Activated CD8-positive, alpha-beta memory T cell treated with anti-CD3 and anti-CD28 coated beads for 1 hour (primary cell): ENCODE data around the gene CHGA.
A peak's percentile ranks its signal among the peaks of the same experiment; 100 is the strongest.

Experiments
- DNase-seq, 2 donors: peaks; one replicate each; pipeline ENCODE4 v3.0.0-alpha.2; 2020; ENCODE audit warnings: low read depth in 1 of 2; ENCODE audit errors: extremely low read depth in 1 of 2

CHGA gene, protein sequence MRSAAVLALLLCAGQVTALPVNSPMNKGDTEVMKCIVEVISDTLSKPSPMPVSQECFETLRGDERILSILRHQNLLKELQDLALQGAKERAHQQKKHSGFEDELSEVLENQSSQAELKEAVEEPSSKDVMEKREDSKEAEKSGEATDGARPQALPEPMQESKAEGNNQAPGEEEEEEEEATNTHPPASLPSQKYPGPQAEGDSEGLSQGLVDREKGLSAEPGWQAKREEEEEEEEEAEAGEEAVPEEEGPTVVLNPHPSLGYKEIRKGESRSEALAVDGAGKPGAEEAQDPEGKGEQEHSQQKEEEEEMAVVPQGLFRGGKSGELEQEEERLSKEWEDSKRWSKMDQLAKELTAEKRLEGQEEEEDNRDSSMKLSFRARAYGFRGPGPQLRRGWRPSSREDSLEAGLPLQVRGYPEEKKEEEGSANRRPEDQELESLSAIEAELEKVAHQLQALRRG

DNA sequence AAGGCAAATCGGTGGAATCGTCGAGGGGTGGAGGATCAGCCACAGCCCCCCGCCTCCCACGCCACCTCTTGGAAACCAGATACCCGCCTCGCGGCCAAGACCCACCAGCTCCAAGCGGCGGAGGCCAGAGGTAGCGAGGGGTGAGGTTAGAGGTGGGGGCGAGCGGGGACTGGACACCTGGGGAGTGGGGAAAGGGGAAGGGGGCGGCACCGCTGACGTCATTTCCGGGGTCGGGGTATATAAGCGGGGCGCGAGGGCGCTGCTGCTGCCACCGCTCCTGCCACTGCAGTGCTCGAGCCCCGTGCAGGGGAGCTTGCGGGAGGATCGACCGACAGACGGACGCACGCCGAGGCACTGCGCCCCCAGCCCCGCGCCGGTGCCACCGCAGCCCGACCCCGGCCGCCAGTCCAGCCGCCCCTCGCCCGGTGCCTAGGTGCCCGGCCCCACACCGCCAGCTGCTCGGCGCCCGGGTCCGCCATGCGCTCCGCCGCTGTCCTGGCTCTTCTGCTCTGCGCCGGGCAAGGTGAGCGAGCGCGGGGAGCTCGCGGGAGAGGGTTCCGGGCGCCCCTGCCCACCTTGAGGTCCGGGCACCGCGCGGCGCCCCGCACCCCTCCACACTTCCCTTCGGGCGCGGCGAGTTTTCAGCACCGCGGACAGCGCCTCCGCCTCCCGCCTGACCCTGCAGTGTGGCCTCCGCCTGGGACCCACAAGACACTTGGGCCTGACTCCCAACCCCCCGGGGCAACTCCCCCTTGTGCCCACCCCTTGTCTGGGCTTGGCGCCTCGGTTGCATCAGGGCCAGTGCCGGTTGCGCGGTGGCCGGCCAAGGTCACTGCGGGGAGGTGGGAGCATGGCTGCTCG, at the start of gene CHGA:
Gene CHGA, plus strand, starts transcription at position 268 of the 861 bp plus-strand sequence. Its CDS starts 210 bp downstream, at position 478.
- peak in 1 of 2 donors; percentile 33 for DNase-seq

DNA sequence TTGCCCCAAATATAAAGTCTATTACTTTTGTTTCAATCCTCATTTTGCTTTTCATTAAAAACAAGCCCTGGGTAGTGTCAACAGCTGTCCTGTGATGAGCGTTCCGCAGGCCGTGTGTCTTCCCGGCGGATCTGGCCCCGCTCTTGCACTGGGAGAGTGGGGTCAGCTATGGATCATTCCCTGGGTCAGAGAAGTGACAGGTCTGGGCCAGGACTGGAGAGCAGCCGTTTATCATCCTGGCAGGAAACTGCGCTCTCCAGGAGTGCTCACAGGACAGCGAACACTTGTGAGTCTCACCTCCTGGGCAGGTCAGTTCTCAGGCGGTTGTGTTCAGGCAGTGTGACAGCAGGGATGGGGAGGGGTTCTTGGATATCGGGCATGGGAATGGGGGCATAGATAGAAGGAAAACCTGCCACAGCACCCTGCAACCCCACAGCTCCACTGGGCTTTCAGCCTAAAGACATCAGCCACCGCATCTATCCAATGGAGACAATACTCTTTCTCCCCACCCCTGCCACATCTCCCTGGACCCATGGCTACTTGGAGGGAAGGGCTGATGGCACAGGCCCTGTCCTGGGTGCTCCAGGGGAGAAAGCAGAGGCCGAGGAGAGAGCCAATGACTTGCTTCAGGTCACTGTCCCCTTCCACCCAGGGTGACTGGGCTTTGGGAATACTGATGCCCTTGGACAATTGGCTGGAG, 47.8 kb upstream of the CHGA start:
- no peak for DNase-seq

DNA sequence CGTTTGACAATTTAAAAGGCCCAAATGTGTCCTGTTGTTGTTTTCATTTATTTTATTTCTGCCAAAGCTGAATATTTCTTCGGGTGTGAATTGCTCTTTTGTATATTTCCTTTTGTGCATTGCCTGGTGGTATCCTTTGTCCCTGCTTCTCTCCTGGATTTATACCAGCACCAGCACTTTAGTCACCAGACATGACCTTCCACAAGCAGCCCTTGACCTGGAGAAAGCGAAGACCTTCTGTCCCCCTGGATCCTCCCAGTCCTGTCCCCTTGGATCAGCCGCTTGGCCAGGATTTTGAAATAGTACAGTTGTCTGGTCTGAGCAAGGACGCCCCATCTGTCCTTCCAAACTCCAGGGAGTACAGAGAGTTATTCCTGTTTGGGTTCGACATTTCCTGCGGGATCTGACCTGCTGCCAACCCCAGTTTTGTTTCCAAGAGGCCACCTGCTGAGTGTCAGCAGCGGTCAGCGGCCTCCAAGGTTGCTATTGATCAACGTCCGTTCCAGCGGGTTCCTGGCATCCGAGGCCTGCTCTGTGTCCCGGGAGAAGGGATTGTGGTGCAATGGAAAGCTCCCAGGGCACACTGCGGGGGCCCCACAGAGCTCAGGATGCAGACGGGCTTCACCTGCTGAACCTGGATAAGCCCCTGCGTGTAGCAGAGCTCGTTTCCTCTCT, 45.1 kb upstream of the CHGA start:
- DNase-seq: no peak

DNA sequence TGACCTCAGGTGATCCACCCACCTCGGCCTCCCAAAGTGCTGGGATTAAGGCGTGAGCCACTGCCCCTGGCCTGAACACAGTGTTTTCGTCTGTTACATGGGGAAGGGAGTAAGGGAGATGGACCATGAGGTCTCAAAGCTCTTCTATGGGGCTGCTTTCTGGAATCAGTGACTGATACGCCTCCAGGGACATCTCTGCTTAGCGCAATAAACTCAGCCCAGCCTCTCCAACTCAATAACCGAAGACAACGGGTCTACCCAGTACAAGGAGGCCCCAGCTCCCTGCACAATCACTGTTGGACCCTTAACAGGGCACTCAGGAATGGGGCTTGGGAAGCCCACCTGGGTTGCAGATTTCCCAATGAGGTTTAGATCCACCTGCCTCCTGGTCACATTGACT, 42.6 kb upstream of the CHGA start:
- no peak for DNase-seq

DNA sequence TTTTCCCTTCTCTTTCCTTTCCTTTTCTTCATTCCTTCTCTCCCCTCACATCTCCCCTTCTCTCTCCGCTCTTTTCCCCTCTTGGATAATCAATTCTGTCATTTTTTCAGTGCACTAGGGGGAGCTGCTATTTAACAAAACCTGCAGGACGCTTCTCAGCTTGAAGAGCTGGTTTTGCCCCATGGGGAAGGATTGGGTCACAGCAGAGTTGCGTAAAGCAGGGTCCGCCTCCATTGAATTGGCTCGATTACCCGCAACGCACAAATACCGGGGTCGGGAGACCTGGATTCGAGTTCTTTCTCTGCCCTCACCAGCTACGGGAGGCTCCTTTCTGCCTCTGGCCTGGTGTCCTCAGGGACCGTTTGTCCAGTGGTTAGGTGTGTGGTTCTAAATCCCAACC, 42.1 kb upstream of the CHGA start:
- no peak for DNase-seq

DNA sequence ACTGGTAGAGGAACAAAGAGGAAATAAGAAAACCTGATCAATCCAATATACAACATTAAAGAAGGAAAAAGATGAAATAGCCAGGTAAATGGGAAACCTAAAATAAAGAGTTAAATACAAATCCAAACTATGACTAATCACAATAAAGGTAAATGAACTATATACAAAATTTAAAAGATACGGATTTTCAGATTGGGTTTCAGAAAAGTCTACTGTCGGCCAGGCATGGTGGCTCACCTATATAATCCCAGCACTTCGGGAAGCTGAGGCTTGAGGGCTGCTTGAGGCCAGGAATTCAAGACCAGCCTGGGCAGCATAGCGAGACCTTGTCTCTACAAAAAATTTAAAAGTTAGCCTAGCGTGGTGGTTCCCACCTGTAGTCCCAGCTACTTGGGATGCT, 39.9 kb upstream of the CHGA start:
- no peak for DNase-seq

DNA sequence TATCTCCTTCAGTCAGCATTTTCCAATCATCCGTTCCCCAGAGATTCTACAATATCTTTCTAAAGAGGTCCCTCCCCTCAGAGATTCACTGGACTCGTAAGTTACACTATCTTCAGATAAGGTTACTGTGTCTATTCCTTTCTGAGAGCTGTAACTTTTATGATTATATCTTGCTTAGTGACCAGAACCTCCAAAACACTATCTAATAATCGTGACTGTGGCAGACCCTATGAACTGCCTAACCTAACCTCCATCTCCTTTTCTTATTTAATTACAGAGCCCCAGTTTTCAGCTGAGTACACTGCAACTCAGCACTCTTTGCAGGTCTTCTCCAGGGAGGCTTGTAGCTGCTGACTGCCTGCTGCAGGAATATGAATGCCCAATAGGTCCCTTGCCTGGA, 38.5 kb upstream of the CHGA start:
- DNase-seq: no peak

DNA sequence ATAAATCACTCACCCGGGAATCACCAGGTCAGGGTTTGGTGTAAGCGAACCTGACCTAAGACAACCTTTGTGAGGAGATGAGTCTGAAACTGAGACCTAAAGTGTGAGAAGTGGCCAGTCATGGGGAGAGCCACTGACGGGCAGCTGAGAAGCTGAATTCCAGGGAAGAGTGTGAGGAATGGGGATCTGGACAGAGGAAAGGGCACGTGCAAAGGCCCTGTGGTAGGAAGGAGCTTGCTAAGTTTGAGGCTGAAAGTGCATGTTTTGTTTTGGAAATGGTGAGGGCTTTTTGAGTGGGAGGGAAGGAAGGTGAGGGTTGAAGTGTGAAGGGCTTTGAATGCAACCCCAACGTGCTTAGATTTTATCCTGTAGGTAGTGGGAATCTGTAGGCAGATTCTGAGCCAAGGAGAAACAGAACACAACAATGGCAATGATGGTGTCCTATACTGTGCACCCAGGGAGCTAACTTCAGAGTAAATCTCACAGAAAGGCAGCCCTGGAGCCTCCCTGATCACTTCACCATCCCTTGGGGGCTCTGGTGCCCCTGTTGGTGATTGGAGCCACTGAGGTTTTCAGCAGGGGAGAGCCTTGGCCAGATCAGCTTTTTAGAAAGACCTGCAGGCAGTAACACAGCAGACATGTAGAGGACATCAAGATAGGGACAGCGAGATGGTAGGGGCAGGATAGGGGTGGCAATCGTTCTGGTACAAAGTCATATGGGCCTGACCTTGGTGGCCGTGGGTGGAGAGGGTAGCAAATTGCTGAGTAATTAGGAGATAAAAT, 37.5 kb upstream of the CHGA start:
- DNase-seq: no peak

DNA sequence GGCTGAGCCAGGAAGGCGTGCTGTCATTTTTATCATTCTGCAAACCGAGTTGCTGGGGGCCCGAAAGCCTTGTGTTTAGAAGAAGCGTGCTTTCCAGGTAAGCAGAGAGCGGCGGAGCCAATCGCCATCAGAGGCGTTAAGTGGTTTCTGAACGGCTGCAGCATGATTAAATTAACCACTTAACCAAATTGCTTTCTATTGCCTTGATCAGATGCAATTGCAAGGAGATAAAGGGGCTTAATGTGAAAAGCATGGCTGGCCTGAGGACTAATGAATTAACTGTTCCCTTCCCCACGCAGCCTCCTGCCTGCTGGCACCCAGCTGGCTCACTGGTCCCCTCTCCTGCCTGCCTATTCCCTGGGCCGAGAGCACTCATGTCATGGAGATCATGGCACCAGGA, 36.6 kb upstream of the CHGA start:
- DNase-seq: no peak

DNA sequence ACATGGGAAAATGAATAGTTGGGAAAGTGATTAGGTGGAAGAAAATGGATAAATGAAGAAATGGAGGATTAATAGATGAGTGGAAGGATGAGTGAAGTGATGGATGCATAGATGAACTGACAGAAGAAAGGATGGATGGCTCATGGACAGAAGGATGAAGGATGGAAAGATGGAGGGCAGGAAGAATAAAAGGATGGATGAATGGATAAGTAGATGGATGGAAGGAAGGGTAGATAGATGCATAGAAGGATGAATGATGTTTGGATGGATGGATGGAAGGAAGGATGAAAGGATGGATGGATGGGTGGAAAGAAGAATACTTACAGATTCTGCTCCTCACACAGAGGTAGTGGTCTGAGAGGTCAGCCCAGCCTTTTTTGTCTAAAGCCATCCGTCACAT, 35.8 kb upstream of the CHGA start:
- DNase-seq: no peak

DNA sequence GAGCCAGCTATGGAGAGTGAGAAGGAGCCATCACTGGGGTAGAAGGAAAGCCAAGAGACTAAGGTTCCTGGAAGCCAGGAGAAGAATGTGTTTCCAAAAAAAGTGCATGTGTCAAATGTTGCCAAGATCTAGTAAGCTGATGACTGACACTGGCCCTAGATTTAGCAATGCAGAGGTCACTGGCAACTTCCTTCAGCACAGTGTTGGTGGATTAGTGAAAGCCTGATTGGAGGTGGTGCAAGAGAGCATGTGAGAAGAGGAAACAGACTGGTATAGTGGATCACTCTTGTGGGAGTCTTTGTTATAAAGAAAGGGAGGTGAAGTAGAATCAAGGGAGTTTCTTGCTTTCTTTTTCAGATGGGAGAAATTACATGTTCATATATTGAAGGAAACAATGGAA, 34.1 kb upstream of the CHGA start:
- no peak for DNase-seq

DNA sequence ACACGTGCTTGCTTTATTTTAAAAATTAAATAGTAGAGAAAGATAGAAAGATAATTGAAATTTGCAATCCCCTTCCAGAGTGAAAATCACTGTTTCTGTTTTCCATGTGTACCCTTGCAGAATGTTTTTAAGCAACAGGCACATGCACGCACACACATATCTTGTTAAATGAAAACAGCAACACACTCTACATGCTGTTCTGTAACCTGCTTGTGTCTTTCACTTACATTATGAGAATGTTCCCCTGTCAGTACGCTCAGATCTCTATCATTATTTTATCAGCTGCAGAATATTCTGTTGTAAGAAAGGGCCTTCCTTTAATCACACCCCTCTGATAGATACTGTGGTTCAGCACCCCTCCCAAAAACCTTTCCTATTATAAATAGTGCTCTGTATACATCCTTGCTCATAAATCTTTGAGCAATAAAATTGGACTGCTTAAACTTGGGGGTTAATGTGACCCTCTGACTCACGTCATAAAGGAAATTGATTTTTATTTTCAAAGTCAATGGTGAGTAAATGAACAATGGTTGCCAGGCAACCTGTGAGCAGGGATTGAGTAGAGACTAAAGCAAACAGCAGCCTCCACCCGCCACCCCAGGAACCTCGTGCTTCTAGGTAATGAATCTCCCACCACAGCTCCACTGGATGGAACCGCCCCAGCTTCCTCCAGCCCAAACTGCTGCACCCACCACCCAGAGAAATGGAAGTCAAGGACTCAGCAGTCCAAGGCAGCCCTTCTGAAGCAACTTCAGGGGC, 31.9 kb upstream of the CHGA start:
- DNase-seq: no peak

DNA sequence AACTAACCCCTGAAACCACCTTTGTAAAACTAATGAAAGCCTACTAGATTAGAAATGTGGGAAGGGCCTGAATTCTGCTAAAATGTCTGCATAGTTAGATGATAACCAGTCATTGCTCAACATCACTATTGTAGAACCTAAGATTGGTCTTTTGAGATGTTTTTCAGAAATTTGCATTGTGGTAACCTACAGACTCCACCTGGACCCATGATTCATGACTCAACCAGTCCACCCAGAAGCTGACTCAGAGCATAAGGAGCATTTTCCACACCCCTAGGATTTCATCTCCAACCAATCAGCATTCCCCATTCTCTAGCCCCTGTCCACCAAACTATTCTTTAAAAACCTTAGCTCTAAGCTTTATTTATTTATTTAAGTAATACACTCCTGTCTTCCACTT, 30.4 kb upstream of the CHGA start:
- DNase-seq: no peak

DNA sequence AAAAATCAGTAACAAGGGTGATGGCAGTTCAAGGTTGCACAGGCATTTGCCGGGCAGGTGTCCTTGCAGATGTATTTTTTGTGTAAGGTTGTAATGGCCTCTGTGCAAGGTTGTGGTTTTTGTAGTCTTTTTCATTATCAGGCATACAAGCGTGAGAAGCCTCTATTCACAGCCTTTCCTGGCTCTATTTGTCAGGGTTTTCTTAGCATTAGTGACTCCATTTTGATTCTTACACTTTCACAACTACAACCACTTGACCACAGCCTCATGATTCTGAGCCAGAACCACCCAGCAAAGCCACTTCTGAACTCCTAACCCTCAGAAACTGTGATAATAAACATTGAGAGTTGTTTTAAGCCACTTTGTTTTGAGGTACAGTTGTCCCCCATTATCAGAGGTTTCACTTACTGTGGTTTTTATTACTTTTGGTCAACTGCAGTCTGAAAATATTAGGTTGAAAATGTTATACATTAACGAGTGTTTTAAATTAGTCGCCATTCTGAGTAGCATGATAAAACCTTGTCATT, 27.5 kb upstream of the CHGA start:
- DNase-seq: no peak

DNA sequence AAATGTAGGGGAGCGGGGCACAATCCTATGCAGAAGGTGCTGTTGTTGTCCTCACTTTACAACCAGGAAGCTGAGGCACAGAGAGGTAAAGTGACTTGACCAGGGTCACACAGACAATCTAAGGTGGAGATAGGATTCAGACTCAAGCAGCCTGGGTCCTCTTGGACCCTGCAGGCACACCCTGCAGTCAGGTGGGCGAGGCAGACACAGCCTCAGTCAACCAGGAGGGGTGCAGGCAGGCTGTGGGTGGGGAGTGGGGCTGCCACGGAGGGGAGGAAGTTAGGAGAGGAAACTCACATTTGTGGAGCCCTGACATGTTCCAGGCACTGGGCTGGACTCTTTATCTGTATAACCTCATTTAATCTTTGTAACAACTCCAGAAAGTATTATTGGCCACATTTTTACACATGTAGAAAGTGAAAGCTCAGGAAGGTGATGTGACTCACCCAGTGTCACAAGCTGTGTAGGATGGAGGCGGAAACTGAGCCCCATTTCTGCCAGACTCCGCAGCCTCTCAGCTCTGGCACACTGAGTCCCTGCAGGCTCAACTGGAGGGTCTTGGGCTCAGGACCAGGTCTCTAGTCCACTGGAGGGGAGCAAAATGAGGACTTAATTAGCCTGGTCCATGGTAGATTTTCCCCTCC, 24.9 kb upstream of the CHGA start:
- DNase-seq: no peak

DNA sequence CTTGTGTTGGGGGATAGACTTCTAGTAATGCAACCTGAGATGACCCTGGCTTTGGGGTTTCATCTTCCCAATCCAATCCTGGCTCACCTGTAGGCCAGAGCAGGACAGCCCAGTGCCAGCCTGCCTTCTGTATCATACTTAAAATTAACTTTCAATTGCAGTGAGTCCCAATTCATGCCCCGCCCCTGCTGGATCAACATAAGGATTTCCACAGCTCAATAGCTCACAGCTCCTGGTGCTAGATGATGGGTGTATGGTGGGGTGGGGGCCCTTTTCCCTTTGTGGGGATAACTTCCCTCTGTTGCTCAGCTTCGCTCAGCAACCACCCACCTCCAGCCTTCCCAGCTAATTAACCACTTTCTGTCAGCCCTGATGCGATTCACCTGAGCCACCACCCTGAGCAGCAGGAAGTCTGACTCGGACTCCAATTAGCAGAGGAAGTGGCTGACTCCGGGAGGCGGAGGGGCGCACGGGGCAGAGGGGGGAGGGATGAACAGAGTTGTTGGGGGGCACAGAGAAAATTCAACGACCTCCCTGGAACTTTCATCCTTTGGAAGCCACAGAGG, 24.3 kb upstream of the CHGA start:
- no peak for DNase-seq

DNA sequence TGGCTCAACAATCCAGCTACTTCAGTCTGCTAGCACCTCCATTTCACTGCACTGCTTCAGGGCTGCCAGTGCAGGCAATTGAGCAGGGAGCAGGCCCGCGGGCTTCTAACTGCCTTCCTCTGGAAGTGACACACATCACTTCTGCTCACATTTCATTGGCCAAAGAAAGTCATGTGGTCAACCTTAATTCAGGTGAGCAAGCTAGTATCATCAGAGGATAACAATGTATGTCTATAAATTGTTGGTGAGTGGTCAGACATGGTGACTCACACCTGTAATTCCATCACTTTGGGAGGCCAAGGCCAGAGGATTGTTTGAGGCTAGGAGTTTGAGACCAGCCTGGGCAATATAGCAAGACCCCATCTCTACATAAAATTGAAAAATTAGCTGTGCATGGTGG, 22.3 kb upstream of the CHGA start:
- no peak for DNase-seq

DNA sequence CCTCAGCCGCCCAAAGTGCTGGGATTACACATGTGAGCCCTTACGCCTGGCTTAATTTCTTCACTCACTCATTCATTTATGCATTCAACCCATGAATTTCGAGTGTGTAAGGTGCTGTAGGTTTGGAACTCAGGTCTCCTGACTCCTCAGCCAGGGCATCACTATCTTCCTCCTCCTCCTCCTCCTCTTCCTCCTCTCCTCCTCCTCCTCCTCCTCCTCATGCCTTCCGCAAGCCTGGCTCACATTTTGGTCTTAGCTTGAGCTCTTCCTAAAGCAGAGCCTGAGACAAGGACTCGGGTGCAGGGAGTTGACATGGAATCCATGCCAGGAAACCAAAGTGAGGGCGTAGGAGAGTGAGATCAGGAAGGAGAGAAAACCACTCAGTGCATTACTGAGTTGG, 20.8 kb upstream of the CHGA start:
- DNase-seq: no peak
